K562 (cell line): ENCODE measurements around the gene PLAGL1. TPM values are rescaled to one million over a fixed set of nuclear protein-coding genes. Genes with fewer than 3 reads are reported as not detected.
A peak's percentile ranks its signal among the peaks of the same experiment; 100 is the strongest.

Source experiments
- CBX1 ChIP-seq: sonication (generic); IDR thresholded peaks from 2 replicates; pipeline ENCODE4 v1.6.1; 2016; ENCODE audit warnings: antibody characterized with exemption, low read depth, mild to moderate bottlenecking
- CTCFL ChIP-seq: IDR thresholded peaks from 2 replicates; pipeline ENCODE4 v1.6.1; 2011; ENCODE audit warnings: borderline replicate concordance, low read depth, mild to moderate bottlenecking, moderate library complexity, low read length; ENCODE audit not compliant: insufficient read depth, poor library complexity, severe bottlenecking
- E2F1 ChIP-seq: sonication (generic); formaldehyde crosslinking; IDR thresholded peaks from 2 replicates; pipeline ENCODE4 v1.8.1; 2023; ENCODE audit warnings: mild to moderate bottlenecking, missing genetic modification reagents, moderate library complexity
- L3MBTL2 ChIP-seq: fragments of 450-650 bp; IDR thresholded peaks from 2 replicates; pipeline ENCODE4 v1.6.1; 2016; ENCODE audit warnings: mild to moderate bottlenecking, moderate library complexity
- MXD1 ChIP-seq: fragments of 250-450 bp; sonication (Bioruptor Pico); IDR thresholded peaks from 2 replicates; pipeline ENCODE4 v1.8.0; 2021; ENCODE audit warnings: borderline replicate concordance, mild to moderate bottlenecking, moderate library complexity; ENCODE audit not compliant: poor library complexity, severe bottlenecking
- NRF1 ChIP-seq, 2 experiments: fragments of 450-650 bp; IDR thresholded peaks in 1 of 2; conservative IDR thresholded peaks in 1 of 2; 2 replicates each; pipeline ENCODE4 v1.6.1; 2014; ENCODE audit warnings: mild to moderate bottlenecking in 2 of 2
- PHF8 ChIP-seq: fragments of 200-600 bp; sonication (generic); IDR thresholded peaks from 2 replicates; pipeline ENCODE4 v1.6.1; 2012; ENCODE audit warnings: mixed run types, mild to moderate bottlenecking, inconsistent platforms, low read length, moderate library complexity, borderline replicate concordance
- POLR2A ChIP-seq: fragments of 450-650 bp; conservative IDR thresholded peaks from 2 replicates; pipeline ENCODE4 v1.6.1; 2016
- POLR2G ChIP-seq: fragments of 200-400 bp; formaldehyde crosslinking; IDR thresholded peaks from 2 replicates; pipeline ENCODE4 v1.6.1; 2017; ENCODE audit warnings: low read depth, mild to moderate bottlenecking, antibody characterized with exemption, low read length, moderate library complexity
- PRPF4 ChIP-seq: fragments of 200-400 bp; formaldehyde crosslinking; IDR thresholded peaks from one replicate; pipeline ENCODE4 v1.6.1; 2017; ENCODE audit warnings: low read length, low read depth, mild to moderate bottlenecking; ENCODE audit not compliant: insufficient read depth, poor library complexity, severe bottlenecking
- RBBP5 ChIP-seq: fragments of 200-600 bp; sonication (generic); IDR thresholded peaks from 2 replicates; pipeline ENCODE4 v1.6.1; 2012; ENCODE audit warnings: borderline replicate concordance, mild to moderate bottlenecking, low read length, control low read depth, inconsistent platforms; ENCODE audit not compliant: insufficient read depth, poor library complexity, severe bottlenecking
- SUPT5H ChIP-seq: fragments of 450-650 bp; IDR thresholded peaks from 2 replicates; pipeline ENCODE4 v1.6.1; 2016
- TAF1 ChIP-seq: IDR thresholded peaks from 2 replicates; pipeline ENCODE4 v1.6.1; 2011; ENCODE audit warnings: mild to moderate bottlenecking, low read length, moderate library complexity; ENCODE audit not compliant: insufficient read depth, control insufficient read depth, severe bottlenecking; ENCODE audit errors: extremely low read depth
- TBP ChIP-seq: optimal IDR thresholded peaks from 2 replicates; pipeline ENCODE3; 2011; ENCODE audit warnings: low read depth, low read length, improper control_type of control experiment
- ZFX ChIP-seq: sonication (generic); formaldehyde crosslinking; IDR thresholded peaks from 2 replicates; pipeline ENCODE4 v1.8.0; 2022; ENCODE audit warnings: mild to moderate bottlenecking, missing genetic modification reagents, moderate library complexity
- polyA plus RNA-seq, 8 experiments: library from polyadenylated mRNA; depleted of rRNA in 4 of 8; stranded (reverse) in 5 of 8; unstranded in 3 of 8; fragments of >200 nt; fragmentation: Nextera tagmentation in 2 of 8; fragmentation: Illumina TruSeq in 1 of 8; extraction: Ambion mirVana in 2 of 8; extraction: Trizol in 1 of 8; gene quantifications; 2 replicates each; pipeline versions ENCODE4 v1.2.1 to v1.2.3, GENCODE V29; 2011 to 2014; ENCODE audit warnings: inconsistent platforms in 1 of 8, missing spikeins in 1 of 8
- total RNA-seq, 7 experiments: library from RNA; depleted of rRNA in 6 of 7; stranded (reverse); fragments of >200 nt in 6 of 7; fragmentation: Illumina TruSeq in 2 of 7; extraction: Trizol in 2 of 7; gene quantifications; 2 replicates each; pipeline versions ENCODE4 v1.2.1 to v1.2.3, GENCODE V29; 2011 to 2021; ENCODE audit warnings: low replicate concordance in 1 of 7
- TF ChIP-seq, protein P1 (sequence below): sonication (generic); formaldehyde crosslinking; IDR thresholded peaks from 2 replicates; pipeline ENCODE4 v1.8.0; 2022; ENCODE audit warnings: missing genetic modification reagents, mild to moderate bottlenecking, moderate library complexity, borderline replicate concordance
- TF ChIP-seq, protein P2 (sequence below), 3 experiments: fragments of 200-800 bp in 1 of 3; fragments of 250-450 bp in 1 of 3; fragments of 450-650 bp in 1 of 3; sonication (Bioruptor Pico) in 1 of 3; sonication (Bioruptor generic) in 1 of 3; formaldehyde crosslinking in 1 of 3; IDR thresholded peaks; 2 replicates each; pipeline versions ENCODE4 v1.6.1 to v1.8.0; 2016 to 2022; ENCODE audit warnings: mild to moderate bottlenecking in 2 of 3, missing genetic modification characterization in 2 of 3, missing compliant biosample characterization in 1 of 3, moderate library complexity in 1 of 3

PLAGL1 gene
- total and polyA plus RNA-seq, 9 of the 15 experiments (the other 6 are each of a cell fraction or from before 2014, with no cell fraction given): 4.9 to 29.6 (median 13.2) TPM

- TF ChIP-seq CTCFL (no peak), NRF1 (conservative IDR thresholded peaks at IDR 0.05 in 1 of 2, IDR thresholded peaks at IDR 0.05 in 1 of 2) (peak; percentile 73 to 79; a peak in 3 of 4 replicates), POLR2A (peak; percentile 72), ZFX (CRISPR knock-in tag) (peak; percentile 94), CBX1 (peak; percentile 84; the same call in 1 of the 2 replicates), TAF1 (peak; percentile 68), POLR2G (peak; percentile 93), L3MBTL2 (peak; percentile 66; the same call in 1 of the 2 replicates), PHF8 (peak; percentile 73; the same call in 1 of the 2 replicates), RBBP5 (peak; percentile 68), E2F1 (CRISPR knock-in tag) (0 out of 2 replicates have a peak, but pooled peaks have one; percentile 7), MXD1 (CRISPR knock-in tag) (no peak), SUPT5H (peak; percentile 49; the same call in 1 of the 2 replicates), TBP (peak; percentile 66), PRPF4 (no peak)
- TF ChIP-seq, protein P1, sequence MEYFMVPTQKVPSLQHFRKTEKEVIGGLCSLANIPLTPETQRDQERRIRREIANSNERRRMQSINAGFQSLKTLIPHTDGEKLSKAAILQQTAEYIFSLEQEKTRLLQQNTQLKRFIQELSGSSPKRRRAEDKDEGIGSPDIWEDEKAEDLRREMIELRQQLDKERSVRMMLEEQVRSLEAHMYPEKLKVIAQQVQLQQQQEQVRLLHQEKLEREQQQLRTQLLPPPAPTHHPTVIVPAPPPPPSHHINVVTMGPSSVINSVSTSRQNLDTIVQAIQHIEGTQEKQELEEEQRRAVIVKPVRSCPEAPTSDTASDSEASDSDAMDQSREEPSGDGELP (CRISPR knock-in tag): peak; percentile 44; the same call in 1 of the 2 replicates
- TF ChIP-seq, protein P2, sequence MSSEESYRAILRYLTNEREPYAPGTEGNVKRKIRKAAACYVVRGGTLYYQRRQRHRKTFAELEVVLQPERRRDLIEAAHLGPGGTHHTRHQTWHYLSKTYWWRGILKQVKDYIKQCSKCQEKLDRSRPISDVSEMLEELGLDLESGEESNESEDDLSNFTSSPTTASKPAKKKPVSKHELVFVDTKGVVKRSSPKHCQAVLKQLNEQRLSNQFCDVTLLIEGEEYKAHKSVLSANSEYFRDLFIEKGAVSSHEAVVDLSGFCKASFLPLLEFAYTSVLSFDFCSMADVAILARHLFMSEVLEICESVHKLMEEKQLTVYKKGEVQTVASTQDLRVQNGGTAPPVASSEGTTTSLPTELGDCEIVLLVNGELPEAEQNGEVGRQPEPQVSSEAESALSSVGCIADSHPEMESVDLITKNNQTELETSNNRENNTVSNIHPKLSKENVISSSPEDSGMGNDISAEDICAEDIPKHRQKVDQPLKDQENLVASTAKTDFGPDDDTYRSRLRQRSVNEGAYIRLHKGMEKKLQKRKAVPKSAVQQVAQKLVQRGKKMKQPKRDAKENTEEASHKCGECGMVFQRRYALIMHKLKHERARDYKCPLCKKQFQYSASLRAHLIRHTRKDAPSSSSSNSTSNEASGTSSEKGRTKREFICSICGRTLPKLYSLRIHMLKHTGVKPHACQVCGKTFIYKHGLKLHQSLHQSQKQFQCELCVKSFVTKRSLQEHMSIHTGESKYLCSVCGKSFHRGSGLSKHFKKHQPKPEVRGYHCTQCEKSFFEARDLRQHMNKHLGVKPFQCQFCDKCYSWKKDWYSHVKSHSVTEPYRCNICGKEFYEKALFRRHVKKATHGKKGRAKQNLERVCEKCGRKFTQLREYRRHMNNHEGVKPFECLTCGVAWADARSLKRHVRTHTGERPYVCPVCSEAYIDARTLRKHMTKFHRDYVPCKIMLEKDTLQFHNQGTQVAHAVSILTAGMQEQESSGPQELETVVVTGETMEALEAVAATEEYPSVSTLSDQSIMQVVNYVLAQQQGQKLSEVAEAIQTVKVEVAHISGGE (CRISPR knock-in tag; IDR thresholded peaks at IDR 0.05): peak in 1 of 3 experiments; percentile 41; a peak in 1 of 6 replicates
These were observed at the start of gene PLAGL1 (continued) for GRCh38 chr6:144008120-144008811.
